K562 (cell line): ENCODE results near the gene DUSP9. TPM values are rescaled to one million over a fixed set of nuclear protein-coding genes. Genes with fewer than 3 reads are reported as not detected.

Source experiments
- ATAC-seq: fragments of 200-7000 bp; cut with Tn5 transposase; 3 replicates; pipeline ENCODE4 v1.9.1; 2020; ENCODE audit warnings: moderate library complexity
- BruUV-seq: library from RNA; stranded (reverse); fragments of 400-500 nt; replicated peaks from 2 replicates; lab custom pipeline; 2021; lab: Mats Ljungman, UMichigan
- CTCF ChIA-PET: fragments of 300-600 bp; formaldehyde crosslinking; extraction: SDS; loops from one replicate; lab custom pipeline; 2021; ENCODE audit warnings: low intra/inter-chr PET ratio; lab: Yijun Ruan, JAX
- POLR2A ChIA-PET: fragments of 300-600, 350-650 bp; sonication (Branson Sonifier 250); formaldehyde crosslinking; extraction: SDS; loops from one replicate; lab custom pipeline; 2021; ENCODE audit warnings: antibody characterized with exemption, inconsistent platforms; lab: Yijun Ruan, JAX
- DNase-seq, 4 experiments: peaks; one replicate each; pipeline versions ENCODE4 v3.0.0 to v3.0.0-alpha.2; 2011 to 2018; ENCODE audit warnings: low spot score in 3 of 4, mixed read lengths in 3 of 4; ENCODE audit errors: extremely low read depth in 1 of 4
- FAIRE-seq: peaks from 2 replicates; lab custom pipeline; 2011; peaks lifted over from hg19 to GRCh38; lab: Jason Lieb, UNC
- H2AFZ ChIP-seq: 2 replicates; pipeline ENCODE4 v1.6.0; 2011; ENCODE audit warnings: low read depth, low read length, control low read depth, inconsistent platforms
- H3K27ac ChIP-seq: fragments of 200-600 bp; 3 replicates; pipeline ENCODE4 v1.8.0; 2011; ENCODE audit warnings: low read depth, mild to moderate bottlenecking, control low read depth, inconsistent platforms, low read length, moderate library complexity, mixed read lengths; ENCODE audit errors: extremely low read depth
- H3K27me3 ChIP-seq, 2 experiments: fragments of 300-600 bp in 1 of 2; 2 replicates in 1 of 2; 3 replicates in 1 of 2; pipeline versions ENCODE4 v1.6.0 to v1.8.0; 2011; ENCODE audit warnings: inconsistent platforms in 2 of 2, low read length in 2 of 2, mild to moderate bottlenecking in 1 of 2, mixed read lengths in 1 of 2, moderate library complexity in 1 of 2; ENCODE audit not compliant: control insufficient read depth in 2 of 2, insufficient read depth in 2 of 2
- H3K36me3 ChIP-seq: fragments of 300-600 bp; 3 replicates; pipeline ENCODE4 v1.8.0; 2011; ENCODE audit warnings: mild to moderate bottlenecking, low read length, inconsistent platforms; ENCODE audit not compliant: control insufficient read depth, insufficient read depth
- H3K4me1 ChIP-seq, 2 experiments: fragments of 200-600 bp in 1 of 2; replicated peaks in 1 of 2; 2 replicates in 1 of 2; 3 replicates in 1 of 2; pipeline versions ENCODE4 v1.5.1 to v1.8.0; 2011; ENCODE audit warnings: inconsistent platforms in 2 of 2, low read length in 2 of 2, mild to moderate bottlenecking in 1 of 2, mixed read lengths in 1 of 2, moderate library complexity in 1 of 2; ENCODE audit not compliant: control insufficient read depth in 2 of 2, insufficient read depth in 2 of 2
- H3K4me2 ChIP-seq: 2 replicates; pipeline ENCODE4 v1.6.1; 2011; ENCODE audit warnings: low read length, control low read depth, inconsistent platforms, mixed read lengths; ENCODE audit not compliant: insufficient read depth
- H3K4me3 ChIP-seq: fragments of 200-600 bp; sonication (generic), shearing (Covaris generic); 2 replicates; pipeline ENCODE4 v1.5.1; 2016; ENCODE audit warnings: control low read depth, inconsistent platforms
- H3K79me2 ChIP-seq: fragments of 200-600 bp; 3 replicates; pipeline ENCODE4 v1.8.0; 2011; ENCODE audit warnings: low read length, inconsistent platforms; ENCODE audit not compliant: control insufficient read depth, insufficient read depth
- H3K9ac ChIP-seq, 2 experiments: 2 replicates each; pipeline versions ENCODE4 v1.6.0 to v1.6.1; 2011; ENCODE audit warnings: low read depth in 2 of 2, low read length in 2 of 2, control low read depth in 1 of 2, inconsistent platforms in 1 of 2, mild to moderate bottlenecking in 1 of 2, mixed read lengths in 1 of 2; ENCODE audit not compliant: insufficient read depth in 1 of 2
- H3K9me1 ChIP-seq: one replicate; pipeline ENCODE4 v1.6.0; 2011; ENCODE audit warnings: inconsistent platforms, mild to moderate bottlenecking, low read length, moderate library complexity; ENCODE audit not compliant: control insufficient read depth, insufficient read depth
- H3K9me3 ChIP-seq: replicated peaks from 2 replicates; pipeline ENCODE4 v1.5.1; 2011; ENCODE audit warnings: low read depth, low read length, inconsistent platforms; ENCODE audit not compliant: control insufficient read depth, insufficient read depth
- H4K20me1 ChIP-seq: replicated peaks from 2 replicates; pipeline ENCODE4 v1.6.1; 2011; ENCODE audit warnings: low read length, inconsistent platforms, mixed read lengths; ENCODE audit not compliant: control insufficient read depth, insufficient read depth
- CBFB ChIP-seq: sonication (generic); formaldehyde crosslinking; IDR thresholded peaks from 2 replicates; pipeline ENCODE4 v1.4.0; 2020; ENCODE audit warnings: mild to moderate bottlenecking, missing genetic modification reagents
- FOXK1 ChIP-seq: sonication (generic); formaldehyde crosslinking; IDR thresholded peaks from 2 replicates; pipeline ENCODE4 v1.8.0; 2022; ENCODE audit warnings: missing genetic modification reagents, mild to moderate bottlenecking, borderline replicate concordance
- NRF1 ChIP-seq, 2 experiments: fragments of 450-650 bp; IDR thresholded peaks in 1 of 2; conservative IDR thresholded peaks in 1 of 2; 2 replicates each; pipeline ENCODE4 v1.6.1; 2014; ENCODE audit warnings: mild to moderate bottlenecking in 2 of 2
- POLR3G ChIP-seq: IDR thresholded peaks from 2 replicates; pipeline ENCODE4 v1.6.1; 2011; ENCODE audit not compliant: insufficient read length, insufficient replicate concordance; ENCODE audit errors: extremely low read depth
- RBBP5 ChIP-seq: fragments of 200-600 bp; sonication (generic); IDR thresholded peaks from 2 replicates; pipeline ENCODE4 v1.6.1; 2012; ENCODE audit warnings: borderline replicate concordance, mild to moderate bottlenecking, low read length, control low read depth, inconsistent platforms; ENCODE audit not compliant: insufficient read depth, poor library complexity, severe bottlenecking
- RBM25 ChIP-seq: fragments of 200-400 bp; formaldehyde crosslinking; IDR thresholded peaks from 2 replicates; pipeline ENCODE4 v1.6.1; 2018; ENCODE audit warnings: low read length, low read depth, moderate library complexity; ENCODE audit not compliant: severe bottlenecking
- RCOR1 ChIP-seq, 2 experiments: IDR thresholded peaks; 2 replicates each; pipeline ENCODE4 v1.6.1; 2012; ENCODE audit warnings: low read depth in 2 of 2, low read length in 2 of 2, borderline replicate concordance in 1 of 2, improper control_type of control experiment in 1 of 2
- ZNF707 ChIP-seq: fragments of 250-450 bp; sonication (Bioruptor Pico); conservative IDR thresholded peaks from 2 replicates; pipeline ENCODE4 v1.8.0; 2022; ENCODE audit warnings: inconsistent platforms, mild to moderate bottlenecking, moderate library complexity
- ZSCAN29 ChIP-seq: fragments of 450-650 bp; IDR thresholded peaks from 2 replicates; pipeline ENCODE4 v1.6.1; 2017
- WGBS: fragments of 100-300 bp; shearing (Covaris generic); methylation state at CpG from one replicate; pipeline ENCODE4 v1.1.6; 2016; ENCODE audit warnings: low coverage, mixed read lengths; ENCODE audit not compliant: insufficient coverage; ENCODE audit errors: missing lambda C conversion rate; 5-methylcytosine and 5-hydroxymethylcytosine counted together
- in situ Hi-C: fragments of 300-500 bp; cut with MboI; formaldehyde crosslinking; loops from 4 replicates; pipeline ENCODE4 v1.15.0; 2018; ENCODE audit warnings: inconsistent platforms, mixed read lengths
- intact Hi-C: fragments of 100-400 bp; cut with micrococcal nuclease; formaldehyde crosslinking; loops from 2 replicates; pipeline ENCODE4 v1.14.2; 2022
- polyA plus RNA-seq, 8 experiments: library from polyadenylated mRNA; depleted of rRNA in 4 of 8; stranded (reverse) in 5 of 8; unstranded in 3 of 8; fragments of >200 nt; fragmentation: Nextera tagmentation in 2 of 8; fragmentation: Illumina TruSeq in 1 of 8; extraction: Ambion mirVana in 2 of 8; extraction: Trizol in 1 of 8; gene quantifications; 2 replicates each; pipeline versions ENCODE4 v1.2.1 to v1.2.3, GENCODE V29; 2011 to 2014; ENCODE audit warnings: inconsistent platforms in 1 of 8, missing spikeins in 1 of 8
- total RNA-seq, 7 experiments: library from RNA; depleted of rRNA in 6 of 7; stranded (reverse); fragments of >200 nt in 6 of 7; fragmentation: Illumina TruSeq in 2 of 7; extraction: Trizol in 2 of 7; gene quantifications; 2 replicates each; pipeline versions ENCODE4 v1.2.1 to v1.2.3, GENCODE V29; 2011 to 2021; ENCODE audit warnings: low replicate concordance in 1 of 7

Gene DUSP9
- total and polyA plus RNA-seq, 9 of the 15 experiments (the other 6 are each of a cell fraction or from before 2014, with no cell fraction given) = 0.11 to 14.1 (median 5.5) TPM

DNA sequence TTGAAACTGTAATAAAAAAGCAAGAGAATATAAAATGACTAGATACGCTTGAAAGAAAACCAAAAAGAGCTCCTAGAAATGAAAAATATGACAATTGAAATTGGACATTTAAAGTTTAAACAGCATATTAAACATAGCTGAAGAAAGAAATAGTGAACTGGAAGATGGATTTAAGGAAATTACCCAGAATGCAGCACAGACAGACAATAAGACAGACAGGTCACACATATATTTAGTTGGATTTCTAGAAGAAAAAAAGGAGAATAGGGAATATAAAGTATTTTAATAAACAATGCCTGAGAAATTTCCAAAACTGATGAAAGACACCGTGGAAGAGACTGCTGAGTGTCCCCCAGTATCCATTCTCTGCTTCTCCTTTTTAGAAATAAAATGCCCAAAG, 6.6 kb downstream of the DUSP9 start:
- Histone ChIP-seq H4K20me1 (no peaks in the 10 kb centered on the region), H3K4me3 (no peak overlapping the region), H3K27me3 (peaks cover 0 to 5% of the 10 kb centered on the region in 2 experiments; a peak in 1 of 5 replicates), H3K27ac (no peak overlapping the region), H3K9me1 (no peaks in the 10 kb centered on the region), H3K79me2 (no peaks in the 10 kb centered on the region), H3K9ac (no peak overlapping the region), H3K4me2 (no peak overlapping the region), H2AFZ (no peak overlapping the region), H3K9me3 (no peaks in the 10 kb centered on the region), H3K4me1 (peaks cover 0 to 21% of the 10 kb centered on the region in 2 experiments; a peak in 2 of 5 replicates), H3K36me3 (no peaks in the 10 kb centered on the region)
- ATAC-seq = no peak
- no peak for FAIRE-seq
- in situ Hi-C loops (no loop called here), intact Hi-C loops (no loop called here)
- 36% methylated on average over 2 of the region's 2 CpGs for WGBS
- CTCF ChIA-PET = no interaction called here
- POLR2A ChIA-PET = no interaction called here
- DNase-seq = no peak
- peak; percentile 69 for TF ChIP-seq RBM25
- no peak for TF ChIP-seq ZSCAN29
- BruUV-seq = no TSS peak

DNA sequence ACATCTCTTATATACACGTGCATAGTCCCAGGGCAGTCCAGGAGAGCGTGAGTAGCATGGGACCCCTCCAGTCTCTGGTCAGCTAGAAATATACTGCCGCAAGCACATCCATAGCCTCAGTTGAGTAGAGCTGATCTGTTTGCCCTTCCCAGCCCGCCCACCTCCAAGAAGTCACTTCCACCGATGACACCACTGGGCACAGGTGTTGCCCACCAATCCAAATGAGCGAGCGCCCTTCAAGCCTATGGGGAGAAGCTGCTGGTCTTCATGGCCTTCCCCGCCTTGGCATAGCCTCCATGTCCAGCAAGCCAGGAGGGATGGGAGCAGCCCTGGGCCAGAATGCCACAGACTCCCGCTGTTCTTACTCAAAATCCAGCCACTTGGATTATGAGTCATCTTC, 10.2 kb downstream of the DUSP9 start:
- no TSS peak for BruUV-seq
- H3K9me1 ChIP-seq = no peaks in the 10 kb centered on the region
- TF ChIP-seq CBFB (CRISPR knock-in tag) (no peak), RBBP5 (no peak), NRF1 (conservative IDR thresholded peaks at IDR 0.05 in 1 of 2, IDR thresholded peaks at IDR 0.05 in 1 of 2) (no peak), ZNF707 (no peak), RCOR1 (IDR thresholded peaks at IDR 0.05; ENCODE audit: borderline replicate concordance in 1 of 2, low read depth in 2 of 2, low read length in 2 of 2) (no peak), POLR3G (no peak), FOXK1 (no peak)
- TF ChIP-seq, all 486 proteins: peak for 0
- 19% methylated on average over 6 of the region's 9 CpGs for whole genome bisulfite sequencing
- ChIA-PET CTCF (no interaction called here), POLR2A (interaction anchor here (0.6 to 0.9 kb wide), 2 partner anchors 9 to 622 kb away, joined by 3 to 4 read pairs; no protein-coding TSS in a partner anchor)
- peaks cover 0 to 4% of the 10 kb centered on the region in 2 experiments; a peak in 1 of 5 replicates for H3K4me1 ChIP-seq
- H3K27ac ChIP-seq = no peak overlapping the region
- H3K4me2 ChIP-seq = no peak overlapping the region
- H3K9ac ChIP-seq = no peak overlapping the region
- DNase-seq (no peak), ATAC-seq (no peak), FAIRE-seq (no peak)
- intact Hi-C loops = no loop called here
- in situ Hi-C loops = no loop called here
- no peaks in the 10 kb centered on the region for H3K79me2 ChIP-seq
- 0 out of 2 replicates have a peak, but pooled peaks cover 2% of the 10 kb centered on the region for H3K9me3 ChIP-seq
- no peak overlapping the region for H3K4me3 ChIP-seq
- H4K20me1 ChIP-seq = no peaks in the 10 kb centered on the region
- no peak overlapping the region for H2AFZ ChIP-seq
- no peaks in the 10 kb centered on the region for H3K36me3 ChIP-seq
- peaks cover 0 to 5% of the 10 kb centered on the region in 2 experiments; a peak in 1 of 5 replicates for H3K27me3 ChIP-seq
